ENCODE measurements around the gene FSTL4.

DNA sequence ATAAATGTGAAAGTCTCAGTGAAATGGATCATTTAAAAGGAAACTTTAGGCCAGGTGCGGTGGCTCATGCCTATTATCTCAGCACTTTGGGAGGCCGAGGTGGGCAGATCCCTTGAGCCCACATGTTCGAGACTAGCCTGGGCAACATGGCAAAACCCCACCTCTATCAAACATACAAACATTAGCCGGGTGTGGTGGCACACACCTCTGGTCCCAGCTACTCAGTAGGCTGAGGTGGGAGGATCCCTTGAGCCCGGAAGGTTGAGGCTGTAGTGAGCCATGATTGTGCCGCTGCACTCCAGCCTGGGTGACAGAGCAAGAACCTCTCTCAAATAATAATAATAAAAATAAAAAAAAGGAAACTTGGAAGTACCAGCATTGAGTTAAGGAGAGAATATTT lies 384.4 kb downstream of the FSTL4 start:
- TF ChIP-seq, protein P1, sequence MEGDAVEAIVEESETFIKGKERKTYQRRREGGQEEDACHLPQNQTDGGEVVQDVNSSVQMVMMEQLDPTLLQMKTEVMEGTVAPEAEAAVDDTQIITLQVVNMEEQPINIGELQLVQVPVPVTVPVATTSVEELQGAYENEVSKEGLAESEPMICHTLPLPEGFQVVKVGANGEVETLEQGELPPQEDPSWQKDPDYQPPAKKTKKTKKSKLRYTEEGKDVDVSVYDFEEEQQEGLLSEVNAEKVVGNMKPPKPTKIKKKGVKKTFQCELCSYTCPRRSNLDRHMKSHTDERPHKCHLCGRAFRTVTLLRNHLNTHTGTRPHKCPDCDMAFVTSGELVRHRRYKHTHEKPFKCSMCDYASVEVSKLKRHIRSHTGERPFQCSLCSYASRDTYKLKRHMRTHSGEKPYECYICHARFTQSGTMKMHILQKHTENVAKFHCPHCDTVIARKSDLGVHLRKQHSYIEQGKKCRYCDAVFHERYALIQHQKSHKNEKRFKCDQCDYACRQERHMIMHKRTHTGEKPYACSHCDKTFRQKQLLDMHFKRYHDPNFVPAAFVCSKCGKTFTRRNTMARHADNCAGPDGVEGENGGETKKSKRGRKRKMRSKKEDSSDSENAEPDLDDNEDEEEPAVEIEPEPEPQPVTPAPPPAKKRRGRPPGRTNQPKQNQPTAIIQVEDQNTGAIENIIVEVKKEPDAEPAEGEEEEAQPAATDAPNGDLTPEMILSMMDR (IDR thresholded peaks at IDR 0.05) = no peak
- no peak for TF ChIP-seq ZFX (IDR thresholded peaks at IDR 0.05; ENCODE audit: borderline replicate concordance)
